HCT116 (cell line): ENCODE data around the gene ITPR2. TPM values are rescaled to one million over a fixed set of nuclear protein-coding genes. Genes with fewer than 3 reads are reported as not detected.
"Not testable (repeated sequence)": the region's sequence is repeated elsewhere in the genome, so short reads cannot be mapped to it uniquely, and the experiment has no call there.

Source experiments
- ATAC-seq: fragments of 200-7000 bp; cut with Tn5 transposase; 2 replicates; pipeline ENCODE4 v1.9.1; 2020; ENCODE audit warnings: mild to moderate bottlenecking, moderate library complexity
- BruUV-seq: library from RNA; stranded (reverse); fragments of 400-500 nt; replicated peaks from 2 replicates; lab custom pipeline; 2021; lab: Mats Ljungman, UMichigan
- CTCF ChIA-PET: fragments of 300-600 bp; sonication (Branson Sonifier 250); formaldehyde crosslinking; loops from one replicate; lab custom pipeline; 2021; ENCODE audit warnings: antibody characterized with exemption; lab: Charles Lee
- POLR2A ChIA-PET: fragments of 300-600, 350-600 bp; sonication (Branson Sonifier 250); formaldehyde crosslinking; loops from one replicate; lab custom pipeline; 2021; ENCODE audit warnings: antibody characterized with exemption; lab: Charles Lee
- RAD21 ChIA-PET, 2 experiments: fragments of 300-600 bp; sonication (Branson Sonifier 250); formaldehyde crosslinking; loops; one replicate each; lab custom pipeline; 2023; ENCODE audit warnings: low total read pairs in 2 of 2; ENCODE audit not compliant: uncharacterized antibody in 2 of 2, unreplicated experiment in 2 of 2, low non-redundant PET in 1 of 2; lab: Charles Lee
- DNase-seq: peaks from one replicate; pipeline ENCODE4 v3.0.0-alpha.2; 2010; ENCODE audit warnings: low read depth, low spot score
- H2AFZ ChIP-seq: fragments of 200-600 bp; shearing (Covaris generic), sonication (generic); 2 replicates; pipeline ENCODE4 v1.6.1; 2017; ENCODE audit warnings: low read depth, mixed run types, mixed read lengths, antibody characterized with exemption, low read length; ENCODE audit not compliant: poor library complexity, severe bottlenecking
- H3K27ac ChIP-seq: 2 replicates; pipeline ENCODE4 v1.5.1; 2012; ENCODE audit warnings: low read depth, low read length
- H3K27me3 ChIP-seq: fragments of 200-600 bp; sonication (generic); 2 replicates; pipeline ENCODE4 v1.6.1; 2016; ENCODE audit warnings: mixed run types, low read length, mixed read lengths; ENCODE audit not compliant: insufficient read depth
- H3K36me3 ChIP-seq, 2 experiments: fragments of 200-500 bp in 1 of 2; fragments of 200-600 bp in 1 of 2; sonication (Bioruptor generic) in 1 of 2; sonication (generic) in 1 of 2; 2 replicates each; pipeline versions ENCODE4 v1.5.1 to v1.6.1; 2014 to 2016; ENCODE audit warnings: low read length in 2 of 2, inconsistent platforms in 1 of 2, mixed read lengths in 1 of 2, mixed run types in 1 of 2; ENCODE audit not compliant: insufficient read depth in 2 of 2, control insufficient read depth in 1 of 2
- H3K4me1 ChIP-seq, 2 experiments: fragments of 200-600 bp in 1 of 2; sonication (generic) in 1 of 2; 2 replicates each; pipeline versions ENCODE4 v1.5.1 to v1.6.1; 2012 to 2017; ENCODE audit warnings: low read length in 2 of 2, inconsistent platforms in 1 of 2, mild to moderate bottlenecking in 1 of 2, mixed read lengths in 1 of 2, mixed run types in 1 of 2, moderate library complexity in 1 of 2; ENCODE audit not compliant: insufficient read depth in 2 of 2, control insufficient read depth in 1 of 2
- H3K4me2 ChIP-seq: fragments of 200-600 bp; sonication (generic); 2 replicates; pipeline ENCODE4 v1.6.1; 2017; ENCODE audit warnings: mixed run types, low read length, mixed read lengths
- H3K4me3 ChIP-seq, 2 experiments: fragments of 200-600 bp in 1 of 2; sonication (generic) in 1 of 2; replicated peaks in 1 of 2; 2 replicates each; pipeline ENCODE4 v1.5.1; 2011 to 2016; ENCODE audit warnings: low read length in 2 of 2, control low read depth in 1 of 2, low read depth in 1 of 2, mild to moderate bottlenecking in 1 of 2, mixed read lengths in 1 of 2, mixed run types in 1 of 2
- H3K79me2 ChIP-seq: fragments of 200-600 bp; sonication (generic); 2 replicates; pipeline ENCODE4 v1.6.1; 2017; ENCODE audit warnings: mild to moderate bottlenecking, mixed run types, low read length, moderate library complexity, mixed read lengths; ENCODE audit not compliant: insufficient read depth
- H3K9ac ChIP-seq: fragments of 200-600 bp; sonication (generic); 2 replicates; pipeline ENCODE4 v1.6.1; 2016; ENCODE audit warnings: low read length, mixed read lengths
- H3K9me2 ChIP-seq: fragments of 200-600 bp; sonication (generic), shearing (Covaris generic); 2 replicates; pipeline ENCODE4 v1.6.1; 2017; ENCODE audit warnings: mixed run types, mild to moderate bottlenecking, moderate library complexity; ENCODE audit not compliant: insufficient read depth
- H3K9me3 ChIP-seq, 2 experiments: fragments of 200-500 bp in 1 of 2; fragments of 200-600 bp in 1 of 2; sonication (Bioruptor generic) in 1 of 2; sonication (generic) in 1 of 2; 2 replicates each; pipeline ENCODE4 v1.6.1; 2014 to 2017; ENCODE audit warnings: low read length in 2 of 2, mixed read lengths in 2 of 2, inconsistent platforms in 1 of 2, low read depth in 1 of 2, mild to moderate bottlenecking in 1 of 2, mixed run types in 1 of 2, moderate library complexity in 1 of 2; ENCODE audit not compliant: control insufficient read depth in 1 of 2, insufficient read depth in 1 of 2
- H4K20me1 ChIP-seq: fragments of 200-600 bp; sonication (generic), shearing (Covaris generic); 2 replicates; pipeline ENCODE4 v1.6.1; 2017; ENCODE audit warnings: mixed run types, mild to moderate bottlenecking, moderate library complexity; ENCODE audit not compliant: insufficient read depth
- ATF3 ChIP-seq: IDR thresholded peaks from 2 replicates; pipeline ENCODE4 v1.6.1; 2012
- CBX3 ChIP-seq: IDR thresholded peaks from 2 replicates; pipeline ENCODE4 v1.6.1; 2012; ENCODE audit warnings: low read depth
- CEBPB ChIP-seq: IDR thresholded peaks from 2 replicates; pipeline ENCODE4 v1.6.1; 2012; ENCODE audit warnings: low read depth
- CTCF ChIP-seq, 3 experiments: fragments of 200-600 bp in 1 of 3; sonication (generic) in 1 of 3; IDR thresholded peaks in 2 of 3; conservative IDR thresholded peaks in 1 of 3; 2 replicates each; pipeline ENCODE4 v1.5.1; 2012 to 2017; ENCODE audit warnings: low read depth in 2 of 3, low read length in 2 of 3, antibody characterized with exemption in 1 of 3, borderline replicate concordance in 1 of 3, control low read depth in 1 of 3, mild to moderate bottlenecking in 1 of 3, mixed read lengths in 1 of 3, mixed run types in 1 of 3, moderate library complexity in 1 of 3; ENCODE audit not compliant: insufficient read depth in 1 of 3
- ELF1 ChIP-seq: IDR thresholded peaks from 2 replicates; pipeline ENCODE4 v1.6.1; 2012; ENCODE audit warnings: low read depth, borderline replicate concordance
- EZH2 ChIP-seq: fragments of 200-600 bp; sonication (generic); IDR thresholded peaks from 2 replicates; pipeline ENCODE4 v1.6.1; 2017; ENCODE audit warnings: antibody characterized with exemption, mixed run types
- EZH2phosphoT487 ChIP-seq: fragments of 200-600 bp; IDR thresholded peaks from 2 replicates; pipeline ENCODE4 v1.6.1; 2018; ENCODE audit warnings: antibody characterized with exemption, borderline replicate concordance
- FOSL1 ChIP-seq: IDR thresholded peaks from 2 replicates; pipeline ENCODE4 v1.6.1; 2012; ENCODE audit warnings: low read depth
- MAX ChIP-seq: IDR thresholded peaks from 2 replicates; pipeline ENCODE4 v1.6.1; 2012
- POLR2A ChIP-seq: IDR thresholded peaks from 2 replicates; pipeline ENCODE4 v1.7.0; 2011; ENCODE audit warnings: borderline replicate concordance; ENCODE audit not compliant: insufficient read depth, insufficient read length; ENCODE audit errors: extremely low read depth
- POLR2AphosphoS5 ChIP-seq: IDR thresholded peaks from 2 replicates; pipeline ENCODE4 v1.6.1; 2011; ENCODE audit warnings: mild to moderate bottlenecking, low read depth, low read length, moderate library complexity
- RAD21 ChIP-seq: IDR thresholded peaks from 2 replicates; pipeline ENCODE4 v1.6.1; 2012; ENCODE audit warnings: low read depth, mild to moderate bottlenecking
- SIN3A ChIP-seq: IDR thresholded peaks from 2 replicates; pipeline ENCODE4 v1.6.1; 2012; ENCODE audit warnings: low read depth
- SP1 ChIP-seq: IDR thresholded peaks from 2 replicates; pipeline ENCODE4 v1.6.1; 2012; ENCODE audit warnings: low read depth
- SRF ChIP-seq: IDR thresholded peaks from 2 replicates; pipeline ENCODE4 v1.6.1; 2012; ENCODE audit warnings: low read depth
- TCF7L2 ChIP-seq: IDR thresholded peaks from 2 replicates; pipeline ENCODE4 v1.7.0; 2011; ENCODE audit warnings: borderline replicate concordance, inconsistent platforms; ENCODE audit not compliant: insufficient read depth, insufficient read length; ENCODE audit errors: extremely low read depth
- YY1 ChIP-seq: IDR thresholded peaks from 2 replicates; pipeline ENCODE4 v1.6.1; 2011; ENCODE audit warnings: low read length, low read depth, moderate library complexity, mild to moderate bottlenecking; ENCODE audit not compliant: insufficient replicate concordance; ENCODE audit errors: extremely low read depth
- intact Hi-C: fragments of 100-400 bp; cut with micrococcal nuclease; formaldehyde crosslinking; loops from 2 replicates; pipeline ENCODE4 v1.10.0; 2022
- total RNA-seq: library from RNA; stranded (reverse); gene quantifications from one replicate; pipeline ENCODE4 v1.2.1, GENCODE V29; 2021; ENCODE audit not compliant: unreplicated experiment

ITPR2 gene
- total RNA-seq, 1 experiment from 2014 or later: 6.5 TPM

- Histone ChIP-seq H3K4me3 (no peak overlapping the region), H2AFZ (no peak overlapping the region), H3K9me2 (no peaks in the 10 kb centered on the region), H3K9me3 (no peaks in the 10 kb centered on the region), H3K9ac (no peak overlapping the region)
- no peak for ATAC-seq
- intact Hi-C loops: no loop called here
- CTCF ChIA-PET: no interaction called here
- TF ChIP-seq FOSL1 (no peak), MAX (no peak), YY1 (no peak), EZH2phosphoT487 (no peak), ATF3 (no peak), ELF1 (no peak), POLR2AphosphoS5 (no peak), RAD21 (no peak), SRF (no peak), CEBPB (no peak), CBX3 (no peak), CTCF (IDR thresholded peaks at IDR 0.05 in 2 of 3, conservative IDR thresholded peaks at IDR 0.05 in 1 of 3; ENCODE audit: borderline replicate concordance in 1 of 3, insufficient read depth in 1 of 3, low read depth in 2 of 3, low read length in 2 of 3) (no peak), SP1 (no peak), POLR2A (no peak), EZH2 (no peak), SIN3A (no peak), TCF7L2 (no peak)
- TF ChIP-seq, all 23 proteins: peak for 0
- BruUV-seq: no TSS peak
- Histone ChIP-seq H3K79me2 (peaks cover 2% of the 10 kb centered on the region; the same call in 1 of the 2 replicates), H3K4me1 (peaks cover 0 to 7% of the 10 kb centered on the region in 2 experiments; a peak in 2 of 4 replicates), H3K4me2 (no peak overlapping the region), H3K27me3 (no peaks in the 10 kb centered on the region), H3K36me3 (no peaks in the 10 kb centered on the region), H3K27ac (no peak overlapping the region), H4K20me1 (no peaks in the 10 kb centered on the region)
- DNase-seq: no peak
- ChIA-PET POLR2A (no interaction called here), RAD21 (no interaction called here)
Measured at GRCh38 chr12:26836201-26836600, 3.2 kb upstream of the ITPR2 start.

- H3K27me3 ChIP-seq, intact Hi-C loops, POLR2A ChIA-PET, H3K36me3 ChIP-seq, DNase-seq, H3K79me2 ChIP-seq, H3K9ac ChIP-seq, H3K9me3 ChIP-seq, H3K4me2 ChIP-seq, H4K20me1 ChIP-seq, BruUV-seq, ATAC-seq, H3K4me1 ChIP-seq, H3K4me3 ChIP-seq, H3K27ac ChIP-seq, H2AFZ ChIP-seq, H3K9me2 ChIP-seq: not testable (repeated sequence)
- ChIA-PET RAD21 (interaction anchor here in 1 of 2 experiments (0.7 kb wide), 1 partner anchor 15 kb away, joined by 3 read pairs; no protein-coding TSS in a partner anchor), CTCF (interaction anchor here (1.7 kb wide), 1 partner anchor 11 kb away, joined by 6 read pairs; no protein-coding TSS in a partner anchor)
Measured at GRCh38 chr12:26834503-26835060, 1.6 kb upstream of the ITPR2 start.
